Measurements from ENCODE around the gene ANGPTL4. TPM values are rescaled to one million over a fixed set of nuclear protein-coding genes. Genes with fewer than 3 reads are reported as not detected.
"Not testable (repeated sequence)": the region's sequence is repeated elsewhere in the genome, so short reads cannot be mapped to it uniquely, and the experiment has no call there.

Gene ANGPTL4
- total and polyA plus RNA-seq, 2 of the 13 experiments (the other 11 are each of a cell fraction or from before 2014, with no cell fraction given), result 0.80 to 21.7 TPM

GRCh38 chr19:8386419-8386818 lies 22.5 kb downstream of the ANGPTL4 start:
- H3K79me2 ChIP-seq (ENCODE audit: insufficient read depth, low read length); H3K36me3 ChIP-seq (replicated peaks in 1 of 2; ENCODE audit: control insufficient read depth in 1 of 2, insufficient read depth in 2 of 2, low read length in 2 of 2); H3K27me3 ChIP-seq (ENCODE audit: control insufficient read depth in 1 of 2, insufficient read depth in 2 of 2, low read length in 2 of 2); H3K4me2 ChIP-seq (ENCODE audit: low read depth, low read length); ATAC-seq; H3K9ac ChIP-seq (ENCODE audit: insufficient read depth, low read depth, low read length); in situ Hi-C loops (cut with HindIII; ENCODE audit: extremely low pct_ligation_motif_present, low pct_unique_long_range_greater_than_20kb); CTCF ChIA-PET (ENCODE audit: low intra/inter-chr PET ratio, low total read pairs); H3K9me3 ChIP-seq (ENCODE audit: low read length); DNase-seq (ENCODE audit: low spot score); BruUV-seq (replicated peaks); H3K27ac ChIP-seq (ENCODE audit: extremely low read length, insufficient read depth, low read length); intact Hi-C loops (cut with micrococcal nuclease; ENCODE audit: unreplicated experiment); H4K20me1 ChIP-seq (ENCODE audit: insufficient read depth, low read length); H2AFZ ChIP-seq (ENCODE audit: low read length); H3K4me3 ChIP-seq (replicated peaks in 1 of 3; ENCODE audit: insufficient read depth in 1 of 3, low read depth in 2 of 3, low read length in 3 of 3); FAIRE-seq: not testable (repeated sequence)
- H3K4me1 ChIP-seq (ENCODE audit: insufficient read depth, low read length), result peaks cover 71% of the 10 kb centered on the region
- TF ChIP-seq ZMYM4 (CRISPR knock-in tag; IDR thresholded peaks at IDR 0.05) (0 out of 2 replicates have a peak, but pooled peaks have one; percentile 4), NFYB (CRISPR knock-in tag; IDR thresholded peaks at IDR 0.05) (peak; percentile 48)
- WGBS (ENCODE audit: low lambda C conversion rate), result 93% methylated on average over 9 of the region's 9 CpGs
- POLR2A ChIA-PET, result interaction anchor here (0.7 to 2.0 kb wide), 11 partner anchors 9 to 127 kb away, joined by 3 to 10 read pairs (median 4); partner anchors contain the start of genes MARCHF2 and ZNF414

- Histone ChIP-seq H3K4me2 (ENCODE audit: low read depth, low read length) (no peak overlapping the region), H3K36me3 (replicated peaks in 1 of 2; ENCODE audit: control insufficient read depth in 1 of 2, insufficient read depth in 2 of 2, low read length in 2 of 2) (no peaks in the 10 kb centered on the region), H3K9ac (ENCODE audit: insufficient read depth, low read depth, low read length) (no peak overlapping the region), H3K4me3 (replicated peaks in 1 of 3; ENCODE audit: insufficient read depth in 1 of 3, low read depth in 2 of 3, low read length in 3 of 3) (no peak overlapping the region), H3K9me3 (ENCODE audit: low read length) (no peaks in the 10 kb centered on the region), H3K4me1 (ENCODE audit: insufficient read depth, low read length) (peaks cover 71% of the 10 kb centered on the region), H3K79me2 (ENCODE audit: insufficient read depth, low read length) (peaks cover 14% of the 10 kb centered on the region), H3K27ac (ENCODE audit: extremely low read length, insufficient read depth, low read length) (peak overlapping the region; percentile 89), H3K27me3 (ENCODE audit: control insufficient read depth in 1 of 2, insufficient read depth in 2 of 2, low read length in 2 of 2) (no peaks in the 10 kb centered on the region), H4K20me1 (ENCODE audit: insufficient read depth, low read length) (peaks cover 5% of the 10 kb centered on the region), H2AFZ (ENCODE audit: low read length) (no peak overlapping the region)
- POLR2A ChIA-PET, result interaction anchor here (1.0 to 2.0 kb wide), 10 partner anchors 9 to 57 kb away, joined by 3 to 10 read pairs (median 4); partner anchors contain the start of gene MARCHF2
- in situ Hi-C loops (cut with HindIII; ENCODE audit: extremely low pct_ligation_motif_present, low pct_unique_long_range_greater_than_20kb) (no loop called here), intact Hi-C loops (cut with micrococcal nuclease; ENCODE audit: unreplicated experiment) (no loop called here)
- 85% methylated on average over 4 of the region's 4 CpGs for WGBS (ENCODE audit: low lambda C conversion rate)
- FAIRE-seq (no peak), ATAC-seq (no peak), DNase-seq (ENCODE audit: low spot score) (no peak)
- BruUV-seq (replicated peaks), result no TSS peak
- CTCF ChIA-PET (ENCODE audit: low intra/inter-chr PET ratio, low total read pairs), result no interaction called here
- TF ChIP-seq CSRNP2 (CRISPR knock-in tag; conservative IDR thresholded peaks at IDR 0.05; ENCODE audit: low read depth) (no peak), RAD51 (IDR thresholded peaks at IDR 0.05; ENCODE audit: borderline replicate concordance) (no peak), SP5 (CRISPR knock-in tag; IDR thresholded peaks at IDR 0.05; ENCODE audit: borderline replicate concordance, low read depth) (no peak), KLF6 (CRISPR knock-in tag; IDR thresholded peaks at IDR 0.05) (no peak)
Observed at GRCh38 chr19:8386990-8387389, 23.0 kb downstream of the ANGPTL4 start.
